Measurements from ENCODE around the gene DNAJB5.
A peak's percentile ranks its signal among the peaks of the same experiment; 100 is the strongest.

Gene DNAJB5

GRCh38 chr9:34991607-34992375, 2.2 kb downstream of the DNAJB5 start:
- no peaks in the 10 kb centered on the region for H3K9me2 ChIP-seq (replicated peaks; ENCODE audit: low read depth, low read length)
- H2AFZ ChIP-seq (ENCODE audit: low read length) = no peak overlapping the region
- peaks cover 7% of the 10 kb centered on the region; the same call in 1 of the 2 replicates for H3K79me2 ChIP-seq (ENCODE audit: insufficient read depth, low read length)
- peak overlapping the region; percentile 0 for H3K4me3 ChIP-seq (ENCODE audit: low read length, poor library complexity, severe bottlenecking)
- no peak for TF ChIP-seq EZH2phosphoT487 (IDR thresholded peaks at IDR 0.05; ENCODE audit: borderline replicate concordance)
- TF ChIP-seq, protein P1, sequence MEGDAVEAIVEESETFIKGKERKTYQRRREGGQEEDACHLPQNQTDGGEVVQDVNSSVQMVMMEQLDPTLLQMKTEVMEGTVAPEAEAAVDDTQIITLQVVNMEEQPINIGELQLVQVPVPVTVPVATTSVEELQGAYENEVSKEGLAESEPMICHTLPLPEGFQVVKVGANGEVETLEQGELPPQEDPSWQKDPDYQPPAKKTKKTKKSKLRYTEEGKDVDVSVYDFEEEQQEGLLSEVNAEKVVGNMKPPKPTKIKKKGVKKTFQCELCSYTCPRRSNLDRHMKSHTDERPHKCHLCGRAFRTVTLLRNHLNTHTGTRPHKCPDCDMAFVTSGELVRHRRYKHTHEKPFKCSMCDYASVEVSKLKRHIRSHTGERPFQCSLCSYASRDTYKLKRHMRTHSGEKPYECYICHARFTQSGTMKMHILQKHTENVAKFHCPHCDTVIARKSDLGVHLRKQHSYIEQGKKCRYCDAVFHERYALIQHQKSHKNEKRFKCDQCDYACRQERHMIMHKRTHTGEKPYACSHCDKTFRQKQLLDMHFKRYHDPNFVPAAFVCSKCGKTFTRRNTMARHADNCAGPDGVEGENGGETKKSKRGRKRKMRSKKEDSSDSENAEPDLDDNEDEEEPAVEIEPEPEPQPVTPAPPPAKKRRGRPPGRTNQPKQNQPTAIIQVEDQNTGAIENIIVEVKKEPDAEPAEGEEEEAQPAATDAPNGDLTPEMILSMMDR (conservative IDR thresholded peaks at IDR 0.05; ENCODE audit: low read length) = peak; percentile 55
- no peaks in the 10 kb centered on the region for H3K27me3 ChIP-seq (ENCODE audit: insufficient read depth, low read length, poor library complexity, severe bottlenecking)
- H3K9ac ChIP-seq (ENCODE audit: low read depth, low read length, poor library complexity, severe bottlenecking) = peak overlapping the region; percentile 29
- H3K9me3 ChIP-seq (ENCODE audit: insufficient read depth, low read depth, low read length) = no peaks in the 10 kb centered on the region
- no peaks in the 10 kb centered on the region for H4K20me1 ChIP-seq (ENCODE audit: insufficient read depth, low read length, poor library complexity, severe bottlenecking)
- peak overlapping the region; percentile 86 for H3K4me2 ChIP-seq (ENCODE audit: low read depth, low read length, poor library complexity, severe bottlenecking)
- H3F3A ChIP-seq (ENCODE audit: low read depth) = no peaks in the 10 kb centered on the region
- peaks cover under 1% of the 10 kb centered on the region; the same call in 1 of the 2 replicates for H3K36me3 ChIP-seq (ENCODE audit: insufficient read depth, low read length)
- H3K4me1 ChIP-seq (ENCODE audit: insufficient read depth, low read length, poor library complexity, severe bottlenecking) = peaks cover 66% of the 10 kb centered on the region

DNA sequence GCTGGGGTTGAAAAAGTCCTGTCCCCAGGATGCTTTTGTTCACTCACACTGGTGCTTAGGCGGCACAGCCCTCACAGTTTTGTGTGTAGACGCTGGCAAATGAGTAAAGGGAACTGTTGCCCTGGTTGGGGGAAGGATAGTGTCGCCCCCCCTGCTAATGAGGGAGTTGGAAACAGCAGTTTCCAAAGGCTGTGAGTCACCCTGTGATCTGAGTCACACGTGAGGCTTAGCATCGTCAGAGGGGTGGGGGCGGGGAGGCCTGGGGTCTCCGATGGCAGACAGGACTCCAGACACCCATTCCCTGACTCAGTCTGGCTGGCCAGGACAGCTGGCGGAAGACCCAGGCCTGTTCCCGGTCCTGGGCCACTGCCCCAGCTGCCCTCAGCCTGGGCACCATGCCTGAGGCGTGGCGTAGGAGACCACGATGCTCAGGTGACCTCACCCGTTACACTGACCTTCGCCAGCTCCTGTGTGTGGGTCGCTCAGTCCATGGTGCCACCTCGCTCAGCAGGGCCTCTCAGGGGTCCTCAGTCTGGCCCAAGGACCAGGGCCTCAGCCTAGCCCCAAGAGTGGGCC, 2.9 kb downstream of the DNAJB5 start:
- H3K9me3 ChIP-seq (ENCODE audit: insufficient read depth, low read depth, low read length) = no peaks in the 10 kb centered on the region
- H3K4me3 ChIP-seq (ENCODE audit: low read length, poor library complexity, severe bottlenecking) = no peak overlapping the region
- peaks cover 7% of the 10 kb centered on the region; the same call in 1 of the 2 replicates for H3K79me2 ChIP-seq (ENCODE audit: insufficient read depth, low read length)
- H3F3A ChIP-seq (ENCODE audit: low read depth) = no peaks in the 10 kb centered on the region
- no peak for TF ChIP-seq EZH2phosphoT487 (IDR thresholded peaks at IDR 0.05; ENCODE audit: borderline replicate concordance)
- TF ChIP-seq, protein P1 (conservative IDR thresholded peaks at IDR 0.05; ENCODE audit: low read length) = no peak
- H2AFZ ChIP-seq (ENCODE audit: low read length) = no peak overlapping the region
- H3K27me3 ChIP-seq (ENCODE audit: insufficient read depth, low read length, poor library complexity, severe bottlenecking) = no peaks in the 10 kb centered on the region
- H3K9me2 ChIP-seq (replicated peaks; ENCODE audit: low read depth, low read length) = no peaks in the 10 kb centered on the region
- H3K4me1 ChIP-seq (ENCODE audit: insufficient read depth, low read length, poor library complexity, severe bottlenecking) = peaks cover 59% of the 10 kb centered on the region
- H3K4me2 ChIP-seq (ENCODE audit: low read depth, low read length, poor library complexity, severe bottlenecking) = no peak overlapping the region
- peak overlapping the region; percentile 29 for H3K9ac ChIP-seq (ENCODE audit: low read depth, low read length, poor library complexity, severe bottlenecking)
- peaks cover 7% of the 10 kb centered on the region; the same call in 1 of the 2 replicates for H3K36me3 ChIP-seq (ENCODE audit: insufficient read depth, low read length)
- H4K20me1 ChIP-seq (ENCODE audit: insufficient read depth, low read length, poor library complexity, severe bottlenecking) = no peaks in the 10 kb centered on the region

DNA sequence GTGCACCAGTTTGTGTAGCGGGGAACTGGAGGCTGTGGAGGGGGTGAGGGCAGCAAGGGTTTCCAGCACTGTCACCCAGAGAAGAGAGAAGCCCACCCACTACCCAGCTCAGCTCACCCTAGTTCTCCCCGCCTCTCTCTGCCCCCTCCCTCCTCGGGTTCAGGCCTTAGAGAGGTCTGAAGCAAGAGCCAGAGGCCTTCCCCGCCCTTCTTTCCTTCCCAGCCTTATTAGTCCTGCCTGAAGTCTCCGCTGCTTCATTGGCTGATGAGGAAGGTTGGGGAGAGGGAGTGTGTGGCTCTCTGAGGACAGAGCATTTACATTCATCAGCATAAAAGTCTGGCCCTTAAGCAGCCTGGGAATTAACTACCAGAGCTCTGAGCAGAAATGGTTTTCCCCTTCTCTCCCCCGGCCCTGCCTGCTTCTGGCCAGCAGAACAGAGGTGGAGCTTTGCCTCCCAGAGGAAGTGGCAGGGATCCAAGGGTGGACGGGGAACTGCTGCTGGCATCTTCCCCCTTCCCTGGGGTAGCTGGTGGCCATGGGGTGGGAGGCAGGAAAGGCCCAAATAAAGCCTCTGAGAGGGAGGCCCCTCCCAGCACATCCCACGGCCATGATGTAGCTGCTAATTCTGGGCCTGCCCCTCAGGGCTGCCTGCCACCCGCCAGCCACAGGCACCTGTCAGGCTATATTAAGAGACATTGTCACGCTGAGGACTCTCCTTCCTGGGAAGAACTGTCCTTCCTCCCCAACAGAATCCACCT, 4.1 kb downstream of the DNAJB5 start:
- Histone ChIP-seq H3K27me3 (ENCODE audit: insufficient read depth, low read length, poor library complexity, severe bottlenecking) (no peaks in the 10 kb centered on the region), H4K20me1 (ENCODE audit: insufficient read depth, low read length, poor library complexity, severe bottlenecking) (no peaks in the 10 kb centered on the region), H3K36me3 (ENCODE audit: insufficient read depth, low read length) (peaks cover 9% of the 10 kb centered on the region; the same call in 1 of the 2 replicates), H3K9ac (ENCODE audit: low read depth, low read length, poor library complexity, severe bottlenecking) (peak overlapping the region; percentile 14), H3K79me2 (ENCODE audit: insufficient read depth, low read length) (peaks cover 7% of the 10 kb centered on the region; the same call in 1 of the 2 replicates), H3K4me3 (ENCODE audit: low read length, poor library complexity, severe bottlenecking) (no peak overlapping the region), H3F3A (ENCODE audit: low read depth) (no peaks in the 10 kb centered on the region), H3K4me1 (ENCODE audit: insufficient read depth, low read length, poor library complexity, severe bottlenecking) (peaks cover 49% of the 10 kb centered on the region), H3K4me2 (ENCODE audit: low read depth, low read length, poor library complexity, severe bottlenecking) (peak overlapping the region; percentile 42), H3K9me3 (ENCODE audit: insufficient read depth, low read depth, low read length) (no peaks in the 10 kb centered on the region), H3K9me2 (replicated peaks; ENCODE audit: low read depth, low read length) (no peaks in the 10 kb centered on the region), H2AFZ (ENCODE audit: low read length) (no peak overlapping the region)
- TF ChIP-seq EZH2phosphoT487 (IDR thresholded peaks at IDR 0.05; ENCODE audit: borderline replicate concordance) = no peak
- TF ChIP-seq, protein P1 (conservative IDR thresholded peaks at IDR 0.05; ENCODE audit: low read length) = no peak
